ENCODE results near the gene EIF4E1B.
"Not testable (repeated sequence)": the region's sequence is repeated elsewhere in the genome, so short reads cannot be mapped to it uniquely, and the experiment has no call there.

Gene EIF4E1B, protein sequence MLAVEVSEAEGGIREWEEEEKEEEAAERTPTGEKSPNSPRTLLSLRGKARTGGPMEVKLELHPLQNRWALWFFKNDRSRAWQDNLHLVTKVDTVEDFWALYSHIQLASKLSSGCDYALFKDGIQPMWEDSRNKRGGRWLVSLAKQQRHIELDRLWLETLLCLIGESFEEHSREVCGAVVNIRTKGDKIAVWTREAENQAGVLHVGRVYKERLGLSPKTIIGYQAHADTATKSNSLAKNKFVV

GRCh38 chr5:176629853-176630680 lies at the start of gene EIF4E1B, which contains the start of gene SNCB:
Gene EIF4E1B, plus strand, starts transcription at chr5:176630675. Its CDS starts 12,113 bp downstream, at chr5:176642788.
Gene SNCB, minus strand, starts transcription at chr5:176630534. Its CDS starts 880 bp downstream, at chr5:176629654.
- peak; percentile 34 for DNase-seq

- no peak for DNase-seq
Measured at GRCh38 chr5:176581361-176581760, 49.1 kb upstream of the EIF4E1B start.

DNA sequence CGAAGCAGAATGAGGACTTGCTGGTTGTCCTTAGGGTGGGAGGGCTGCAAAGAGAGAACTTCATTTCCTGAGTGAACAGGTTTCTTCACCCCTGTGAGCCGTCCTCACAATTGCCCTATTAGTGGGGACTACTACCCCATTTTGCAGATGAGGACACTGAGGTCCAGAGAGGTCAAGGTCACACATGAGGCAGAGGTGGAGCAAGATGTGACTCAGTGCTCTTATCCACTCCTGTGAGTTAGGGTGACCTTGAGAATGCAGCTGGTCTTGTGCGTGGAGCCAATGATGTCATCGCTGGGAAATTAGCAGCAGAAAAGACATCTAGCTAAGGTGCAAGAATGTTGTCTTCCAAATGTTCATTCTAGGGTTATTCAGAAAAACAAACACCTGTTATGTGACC lies 47.4 kb upstream of the EIF4E1B start:
- DNase-seq: no peak

DNA sequence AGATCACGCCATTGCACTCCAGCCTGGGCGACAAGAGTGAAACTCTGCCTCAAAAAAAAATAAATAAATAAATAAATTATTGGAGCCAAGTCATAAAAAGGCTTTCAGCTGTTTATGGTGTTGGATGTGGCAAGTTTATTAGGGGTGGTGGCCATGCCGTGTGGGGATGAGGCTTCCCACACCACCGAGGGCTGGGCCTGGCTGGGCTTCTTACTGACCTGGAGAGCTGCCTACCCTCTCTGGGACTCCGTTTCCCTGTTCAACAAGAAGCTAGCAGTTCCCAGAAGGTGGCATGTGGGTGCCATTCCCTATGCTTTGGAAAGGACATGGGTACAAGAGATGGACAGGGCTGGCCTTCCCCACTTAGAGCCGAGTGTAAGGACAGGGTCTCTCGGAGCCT lies 43.1 kb upstream of the EIF4E1B start:
- no peak for DNase-seq

DNA sequence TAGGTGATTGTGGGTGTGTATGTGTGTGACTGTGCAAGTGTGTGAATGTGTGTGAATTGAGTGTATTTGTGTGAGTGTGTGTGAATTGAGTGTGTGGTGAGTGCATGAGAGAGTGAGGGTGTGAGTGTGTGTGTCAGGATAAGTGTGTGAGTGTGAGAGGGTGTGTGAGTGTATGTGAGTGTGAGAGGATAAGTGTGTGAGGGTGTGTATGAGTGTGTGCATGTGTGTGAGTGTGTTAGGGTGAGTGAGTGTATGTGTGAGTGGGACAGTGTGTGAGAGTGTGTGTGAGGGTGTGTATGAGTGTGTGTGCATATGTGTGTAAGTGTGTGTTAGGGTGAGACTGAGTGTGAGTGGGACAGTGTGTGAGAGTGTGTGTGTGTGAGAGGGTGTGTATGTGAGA lies 42.2 kb upstream of the EIF4E1B start:
- no peak for DNase-seq

GRCh38 chr5:176589039-176589769 lies 41.3 kb upstream of the EIF4E1B start:
- no peak for DNase-seq

- DNase-seq: no peak
Measured at GRCh38 chr5:176590035-176590717, 40.3 kb upstream of the EIF4E1B start.

DNA sequence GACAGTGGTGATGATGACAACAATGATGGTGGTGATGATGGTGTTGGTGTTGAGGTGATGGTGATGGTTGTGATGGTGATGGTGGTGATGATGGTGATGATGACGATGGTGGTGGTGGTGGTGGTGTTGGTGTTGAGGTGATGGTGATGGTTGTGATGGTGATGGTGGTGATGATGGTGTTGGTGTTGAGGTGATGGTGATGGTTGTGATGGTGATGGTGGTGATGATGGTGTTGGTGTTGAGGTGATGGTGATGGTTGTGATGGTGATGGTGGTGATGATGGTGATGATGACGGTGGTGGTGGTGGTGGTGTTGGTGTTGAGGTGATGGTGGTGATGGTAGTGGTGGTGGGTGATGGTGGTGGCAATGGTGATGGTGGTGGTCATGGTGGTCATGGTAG lies 38.8 kb upstream of the EIF4E1B start:
- DNase-seq: not testable (repeated sequence)

DNA sequence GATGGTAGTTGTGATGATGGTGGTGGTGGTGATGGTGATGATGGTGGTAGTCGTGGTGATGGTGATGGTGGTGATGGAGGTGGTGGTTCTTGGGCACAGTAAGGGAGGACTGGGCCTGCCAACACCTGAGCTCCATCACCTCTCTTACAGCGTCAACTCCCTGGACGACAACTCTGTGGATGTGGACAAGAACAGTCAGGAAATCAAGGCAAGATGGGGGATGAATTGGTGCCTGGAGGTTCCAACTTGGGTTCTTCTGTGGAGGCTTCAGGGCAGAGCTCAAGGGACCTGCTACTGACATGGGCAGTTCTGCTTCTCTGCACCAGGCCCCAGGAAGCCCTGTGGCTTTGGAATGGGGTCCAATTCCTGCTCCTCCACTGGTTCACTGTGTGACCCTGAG lies 37.9 kb upstream of the EIF4E1B start:
- no peak for DNase-seq

DNA sequence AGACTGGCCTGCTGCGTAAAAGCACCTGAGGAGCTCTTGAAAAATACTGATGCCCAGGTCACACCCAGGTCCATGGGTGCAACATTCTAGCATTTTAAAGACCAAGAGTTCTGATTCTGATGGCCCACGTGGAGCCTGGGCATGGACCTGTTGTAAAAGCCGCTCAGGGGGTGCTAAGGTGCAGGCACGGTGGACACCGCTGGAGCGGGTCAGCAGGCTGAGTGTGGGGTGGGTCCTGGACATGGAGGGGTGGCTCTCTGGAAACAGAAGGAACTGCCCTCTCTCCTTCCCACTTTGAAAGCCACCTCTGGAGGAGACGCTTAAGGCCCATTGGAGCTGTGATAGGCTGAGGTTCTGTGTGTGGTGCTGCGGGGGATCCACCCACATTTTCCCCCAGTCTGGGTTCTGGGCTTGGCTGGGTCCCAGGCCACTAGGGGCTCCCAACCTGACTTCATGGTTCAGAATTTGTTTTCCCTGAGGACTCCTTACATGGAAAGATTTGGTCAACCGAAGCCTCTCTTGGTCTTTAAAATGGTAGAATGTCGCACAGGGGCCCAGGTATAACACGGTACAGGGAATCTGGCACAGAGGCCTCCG lies 37.1 kb upstream of the EIF4E1B start:
- DNase-seq: no peak

GRCh38 chr5:176594554-176594953 lies 35.9 kb upstream of the EIF4E1B start:
- no peak for DNase-seq

DNA sequence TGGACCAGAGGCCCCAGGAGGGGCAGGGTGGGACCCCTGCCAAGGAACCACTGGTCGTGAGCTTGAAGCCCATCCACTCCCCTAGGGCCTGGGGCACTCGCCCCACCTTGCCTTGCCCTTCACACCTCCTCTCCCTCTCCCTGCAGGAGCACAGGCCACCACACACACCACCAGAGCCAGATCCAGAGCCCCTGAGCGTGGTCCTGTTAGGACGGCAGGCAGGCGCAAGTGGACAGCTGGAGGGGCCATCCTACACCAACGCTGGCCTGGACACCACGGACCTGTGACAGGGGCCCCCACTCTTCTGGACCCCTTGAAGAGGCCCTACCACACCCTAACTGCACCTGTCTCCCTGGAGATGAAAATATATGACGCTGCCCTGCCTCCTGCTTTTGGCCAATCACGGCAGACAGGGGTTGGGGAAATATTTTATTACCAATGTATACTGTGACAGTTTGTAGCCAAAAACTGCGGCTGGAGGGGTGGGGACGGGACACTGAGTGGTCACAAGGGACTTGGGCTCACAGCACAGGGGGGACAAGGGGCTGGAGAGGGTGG lies 35.0 kb upstream of the EIF4E1B start:
- no peak for DNase-seq

DNA sequence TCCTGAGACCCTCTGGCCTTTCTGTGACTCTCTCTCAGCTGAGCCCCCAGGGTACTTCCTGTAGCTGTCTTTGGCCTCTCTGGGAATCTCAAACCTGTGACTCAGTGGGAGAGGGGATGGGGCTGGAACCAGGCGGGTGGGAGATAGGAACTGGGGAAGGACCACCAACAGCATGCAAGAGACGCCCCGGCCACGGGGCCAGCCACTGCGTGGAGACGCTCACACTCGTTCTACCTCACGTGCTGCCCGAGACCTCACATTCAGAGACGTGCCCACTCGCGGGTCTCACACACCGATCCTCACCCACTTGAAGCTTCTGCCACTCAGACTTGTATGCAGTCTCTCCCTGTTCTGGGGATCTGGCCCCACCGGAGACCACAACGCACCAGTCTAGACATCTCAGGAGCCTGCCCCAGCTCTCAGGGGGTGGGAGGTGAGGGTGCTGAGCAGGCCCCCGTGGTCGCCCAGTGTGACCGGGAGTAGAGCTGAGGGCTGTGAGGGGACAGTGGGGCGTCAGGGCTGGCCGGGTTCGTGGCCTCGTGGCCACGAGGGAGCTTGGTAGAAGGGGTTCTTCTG lies 34.3 kb upstream of the EIF4E1B start:
- DNase-seq: no peak

DNA sequence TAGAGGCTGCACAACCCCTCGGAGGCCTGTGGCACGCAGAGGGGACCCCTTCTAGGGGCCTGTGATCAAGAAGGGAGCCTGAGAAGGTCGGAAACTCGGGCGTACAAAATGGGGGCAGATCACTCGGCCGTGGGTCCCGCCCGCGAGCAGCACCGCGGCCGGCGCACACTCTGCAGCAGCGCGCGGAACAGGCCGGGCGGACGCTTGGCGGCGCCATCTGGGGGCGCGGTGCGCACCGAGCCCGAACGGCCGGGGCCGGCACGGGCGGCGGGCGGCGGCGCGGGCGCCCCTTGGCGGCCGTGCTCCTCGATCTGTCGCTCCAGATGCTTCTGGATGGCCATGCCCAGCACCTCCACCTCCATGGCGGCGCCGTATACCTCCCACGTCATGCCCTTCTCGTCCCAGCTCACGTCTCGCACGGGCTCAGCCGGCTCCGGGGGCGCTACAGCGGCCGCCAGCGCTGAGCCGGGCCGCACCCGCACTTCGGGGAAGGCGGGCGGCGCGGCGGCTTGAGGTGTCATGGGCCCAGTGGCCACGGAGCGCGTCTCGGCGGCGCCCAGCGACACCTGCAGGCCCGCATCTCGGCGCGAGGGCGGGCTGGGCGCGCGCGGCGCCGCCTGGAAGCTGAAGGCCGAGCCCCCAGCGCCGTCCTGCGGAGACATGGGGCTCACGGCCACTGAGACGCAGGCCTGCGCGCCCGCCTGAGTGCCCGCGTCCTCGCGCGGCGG lies 33.6 kb upstream of the EIF4E1B start:
- peak; percentile 62 for DNase-seq

DNA sequence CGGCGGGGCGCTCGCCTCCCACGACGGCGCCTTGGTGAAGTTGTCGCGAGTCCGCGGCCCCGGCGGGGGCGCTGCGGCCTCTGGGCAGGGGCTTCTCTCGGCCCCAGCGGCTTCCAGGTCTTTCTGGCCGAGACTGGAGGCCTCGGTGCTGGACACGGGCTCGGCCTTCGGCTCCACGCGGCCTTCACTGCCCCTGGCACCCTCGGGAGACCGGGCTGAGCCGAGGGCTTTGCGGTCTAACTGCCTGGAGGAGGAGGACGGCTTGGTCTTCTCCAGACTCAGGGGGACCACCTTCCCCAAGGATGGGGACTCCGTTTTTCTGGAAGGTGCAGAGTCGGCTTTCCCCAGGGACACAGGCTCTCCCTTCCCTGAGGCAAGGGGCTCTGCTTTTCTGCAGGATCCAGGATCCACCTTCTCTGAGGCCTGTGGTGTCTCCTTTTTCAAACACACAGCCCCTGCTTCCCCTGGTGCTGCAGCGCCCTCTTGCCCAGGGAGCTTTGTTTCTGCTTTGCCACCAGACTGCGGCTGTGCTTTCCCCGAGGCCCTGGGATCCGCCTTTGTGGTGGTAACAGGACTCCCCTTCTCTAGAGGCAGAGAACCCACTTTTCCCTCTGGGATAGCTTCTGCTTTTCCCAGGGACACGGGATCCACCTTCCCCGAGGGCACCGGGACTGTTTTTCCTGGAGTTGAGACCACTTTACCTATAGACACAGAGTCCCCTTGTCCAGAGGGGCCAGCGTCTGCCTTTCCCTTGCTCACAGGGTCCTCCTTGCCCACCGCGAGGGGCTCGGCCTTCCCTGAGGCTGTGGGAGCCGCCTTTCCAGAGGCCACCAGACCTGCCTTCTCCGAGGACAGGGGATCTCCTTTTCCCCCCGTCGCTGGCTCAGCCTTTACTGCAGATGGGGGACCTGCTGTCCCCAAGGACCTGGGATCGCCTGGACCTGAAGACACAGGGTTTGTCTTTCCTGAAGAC lies 32.8 kb upstream of the EIF4E1B start:
- no peak for DNase-seq

- not testable (repeated sequence) for DNase-seq
Measured at GRCh38 chr5:176599749-176600430, 30.6 kb upstream of the EIF4E1B start.

DNA sequence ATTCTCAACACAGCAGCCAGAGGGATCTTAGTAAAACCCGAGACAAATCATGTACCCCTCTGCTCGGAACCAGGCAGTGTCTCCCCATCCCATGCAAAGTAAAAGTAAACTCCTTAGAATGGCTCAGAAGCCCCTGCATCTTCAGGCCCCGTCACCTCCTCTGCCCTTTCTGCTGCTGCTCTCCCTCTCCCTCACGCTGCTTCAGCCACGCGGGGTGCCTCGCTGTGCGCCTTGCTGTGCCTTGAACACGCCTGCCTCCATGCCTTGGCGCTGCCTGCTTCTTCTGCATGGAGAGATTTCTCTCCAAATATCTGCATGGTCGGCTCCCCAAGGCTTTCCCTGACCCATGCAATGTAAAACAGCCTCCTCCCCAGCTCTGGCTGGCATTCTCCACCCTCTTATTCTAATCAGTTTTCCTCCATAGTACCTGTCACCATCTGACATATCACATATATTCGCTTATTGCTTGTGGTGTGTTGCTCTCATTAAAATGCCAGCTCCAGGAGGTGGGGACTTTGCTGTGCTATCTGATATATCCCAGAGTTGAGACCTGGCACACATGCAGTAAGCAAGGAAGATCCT lies 28.5 kb upstream of the EIF4E1B start:
- DNase-seq: no peak

GRCh38 chr5:176603091-176603490 lies 27.4 kb upstream of the EIF4E1B start:
- no peak for DNase-seq

- no peak for DNase-seq
Measured at GRCh38 chr5:176606032-176606431, 24.4 kb upstream of the EIF4E1B start.
